ENCODE results near the gene CLBA1. TPM values are rescaled to one million over a fixed set of nuclear protein-coding genes. Genes with fewer than 3 reads are reported as not detected.
"Not testable (repeated sequence)": the region's sequence is repeated elsewhere in the genome, so short reads cannot be mapped to it uniquely, and the experiment has no call there.

CLBA1 gene
- polyA plus RNA-seq, 4 donors: 22.6 to 30.7 (median 25.1) TPM

GRCh38 chr14:105020815-105021655 lies 35.4 kb downstream of the CLBA1 start, which contains the start of gene CDCA4:
CDCA4 (minus strand) TSS chr14:105021083; CDS start chr14:105011929, 9,154 bp downstream.
- DNase-seq (ENCODE audit: low read depth in 4 of 4, low spot score in 3 of 4): peak; percentile 91 to 96 (median 94)

DNA sequence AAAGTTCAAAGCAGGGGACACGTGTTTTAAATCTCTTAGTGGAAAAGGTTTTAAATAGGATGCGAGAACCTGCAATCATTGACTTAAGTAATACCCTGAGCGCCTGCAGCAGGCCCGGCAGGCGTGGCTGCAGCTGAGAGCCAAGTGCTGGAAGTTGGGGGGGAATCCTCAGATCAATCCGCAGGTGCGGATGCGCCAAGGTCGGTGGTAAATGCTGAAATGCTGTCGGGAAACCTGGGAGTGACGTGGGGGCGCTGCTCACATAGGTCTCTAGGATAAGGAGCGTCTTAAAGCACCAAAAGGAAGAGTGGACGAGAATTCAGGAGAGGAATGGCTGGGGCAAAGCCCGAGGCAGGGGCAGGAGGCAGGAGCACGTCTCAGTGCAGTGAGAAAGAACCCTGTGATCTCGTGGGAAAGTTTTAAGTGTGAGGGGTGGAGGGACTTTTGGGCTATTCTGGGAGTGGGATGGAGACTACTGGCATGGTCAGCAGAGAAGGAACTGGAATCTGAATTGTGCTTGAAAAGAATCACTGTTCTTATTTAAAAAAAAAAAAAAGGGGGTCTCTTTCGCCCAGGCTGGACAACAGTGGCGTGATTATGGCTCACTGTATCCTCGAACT lies 36.2 kb downstream of the CLBA1 start:
- peak in 3 of 4 donors; percentile 41 to 47 (median 44) for DNase-seq (ENCODE audit: low read depth in 4 of 4, low spot score in 3 of 4)

- no peak for DNase-seq (ENCODE audit: low read depth in 4 of 4, low spot score in 3 of 4)
Observed at GRCh38 chr14:105022276-105022670, 36.7 kb downstream of the CLBA1 start.

DNA sequence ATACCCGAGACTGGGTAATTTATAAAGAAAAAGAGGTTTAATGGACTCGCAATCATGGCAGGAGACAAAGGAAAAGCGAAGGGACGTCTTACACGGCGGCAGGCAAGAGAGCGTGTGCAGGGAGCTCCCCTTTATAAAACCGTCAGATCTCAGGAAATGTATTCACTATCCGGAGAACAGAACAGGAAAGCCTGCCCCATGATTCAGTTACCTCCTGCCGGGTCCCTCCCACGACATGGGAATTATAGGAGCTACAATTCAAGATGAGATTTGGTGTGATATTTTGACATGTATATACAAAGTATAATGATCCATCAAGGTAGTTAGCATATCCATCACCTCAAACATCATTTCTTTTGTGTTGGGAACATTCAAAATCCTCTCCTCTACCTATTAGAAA lies 37.6 kb downstream of the CLBA1 start:
- DNase-seq (ENCODE audit: low read depth in 4 of 4, low spot score in 3 of 4): no peak

DNA sequence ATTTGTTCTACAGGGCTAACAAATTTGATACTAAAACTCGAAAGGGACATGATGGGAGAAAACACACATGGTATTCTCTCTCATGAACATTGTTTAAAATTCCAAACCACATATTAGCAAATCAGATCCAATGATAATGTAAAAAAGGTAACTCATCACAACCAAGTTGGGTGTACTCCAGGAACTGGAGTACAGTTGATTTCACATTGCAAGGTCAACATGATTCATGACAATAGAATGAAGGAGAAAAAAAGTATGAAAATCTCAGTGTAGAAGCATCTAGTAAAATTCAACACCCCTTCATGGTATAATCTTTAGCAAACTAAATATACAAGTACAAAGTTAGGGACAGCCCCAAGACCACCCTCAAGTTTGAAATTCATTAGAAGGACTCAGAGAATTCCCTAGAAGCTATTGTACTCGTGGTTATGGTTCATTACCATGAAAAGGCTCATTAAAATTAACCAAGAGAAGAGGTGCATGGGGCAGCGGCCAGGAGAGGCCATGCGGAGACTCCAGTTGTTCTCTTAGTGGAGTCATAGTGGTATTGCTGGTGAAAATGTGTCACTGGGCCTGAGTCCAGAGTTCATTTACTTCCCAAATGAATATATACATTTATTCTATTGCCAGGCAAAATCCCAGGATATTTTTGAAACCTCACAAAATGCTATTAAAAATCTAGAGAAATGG lies 38.3 kb downstream of the CLBA1 start:
- no peak for DNase-seq (ENCODE audit: low read depth in 4 of 4, low spot score in 3 of 4)

GRCh38 chr14:105025429-105025828 lies 39.8 kb downstream of the CLBA1 start:
- DNase-seq (ENCODE audit: low read depth in 4 of 4, low spot score in 3 of 4): no peak

- DNase-seq (ENCODE audit: low read depth in 4 of 4, low spot score in 3 of 4): no peak
Observed at GRCh38 chr14:105026033-105026785, 40.6 kb downstream of the CLBA1 start.

DNA sequence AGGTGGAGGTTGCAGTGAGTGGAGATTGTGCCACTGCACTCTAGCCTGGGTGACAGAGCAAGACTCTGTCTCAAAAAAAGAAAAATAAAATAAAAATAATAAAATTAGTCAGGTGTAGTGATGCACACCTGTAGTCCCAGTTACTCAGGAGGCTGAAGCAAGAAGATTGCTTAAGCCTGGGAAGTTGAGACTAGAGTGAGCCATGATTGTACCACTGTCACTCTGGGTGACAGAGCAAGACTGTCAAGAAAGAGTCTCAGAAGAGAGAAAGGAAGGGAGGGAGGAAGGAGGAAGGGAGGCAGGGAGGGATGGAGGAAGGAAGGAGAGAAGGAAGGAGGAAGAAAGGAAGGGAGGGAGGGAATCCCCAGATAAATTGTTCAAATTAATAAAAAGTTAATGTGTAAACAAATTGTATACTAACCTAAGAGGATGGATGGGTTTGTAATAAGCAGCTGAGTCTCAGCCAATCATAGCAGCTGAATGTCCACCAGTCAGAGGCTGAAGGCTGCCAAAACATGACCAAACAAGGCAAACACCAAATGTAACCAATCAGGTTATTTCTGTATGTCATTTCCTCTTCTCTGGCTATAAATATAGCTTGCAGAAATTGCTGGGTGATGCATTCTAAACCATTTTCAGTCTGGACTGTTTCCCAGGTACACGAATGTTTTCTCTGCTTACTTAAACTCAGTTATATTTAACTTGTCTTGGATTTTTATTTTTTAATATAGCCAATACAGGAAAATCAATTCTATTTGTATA lies 41.4 kb downstream of the CLBA1 start:
- DNase-seq (ENCODE audit: low read depth in 4 of 4, low spot score in 3 of 4): no peak

- not testable (repeated sequence) for DNase-seq (ENCODE audit: low read depth in 4 of 4, low spot score in 3 of 4)
Observed at GRCh38 chr14:105027718-105028117, 42.1 kb downstream of the CLBA1 start.

DNA sequence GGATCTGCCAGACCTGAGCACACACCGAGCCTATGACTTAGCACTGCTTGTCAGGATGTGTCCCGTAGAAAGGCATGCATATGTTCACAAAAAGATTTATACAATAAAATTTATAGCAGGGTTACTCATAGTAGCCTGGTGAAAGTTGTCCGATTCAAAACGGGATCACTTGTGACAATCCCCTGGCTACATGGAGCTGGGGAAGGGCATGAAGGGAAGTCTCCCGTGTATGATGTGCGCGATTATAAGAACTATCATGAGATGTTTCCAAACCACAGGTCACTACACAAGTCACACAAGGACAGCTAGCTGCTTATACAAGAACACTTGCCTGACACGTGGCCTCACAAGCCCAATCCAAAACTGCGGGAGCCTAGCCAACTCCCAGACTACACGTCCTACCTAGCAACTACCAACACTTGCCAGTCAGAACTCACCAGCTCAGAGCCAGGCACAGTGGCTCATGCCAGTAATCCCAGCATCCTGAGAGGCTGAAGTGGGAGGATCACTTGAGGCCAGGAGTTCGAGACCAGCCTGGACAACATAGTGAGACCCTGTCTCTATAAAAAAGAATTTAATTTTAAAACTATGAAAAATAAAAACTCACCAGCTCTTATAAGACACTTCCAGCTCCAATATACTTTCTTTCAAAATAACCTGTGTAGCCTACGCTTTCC lies 42.8 kb downstream of the CLBA1 start:
- DNase-seq (ENCODE audit: low read depth in 4 of 4, low spot score in 3 of 4): no peak

- no peak for DNase-seq (ENCODE audit: low read depth in 4 of 4, low spot score in 3 of 4)
Observed at GRCh38 chr14:105029402-105029801, 43.8 kb downstream of the CLBA1 start.

DNA sequence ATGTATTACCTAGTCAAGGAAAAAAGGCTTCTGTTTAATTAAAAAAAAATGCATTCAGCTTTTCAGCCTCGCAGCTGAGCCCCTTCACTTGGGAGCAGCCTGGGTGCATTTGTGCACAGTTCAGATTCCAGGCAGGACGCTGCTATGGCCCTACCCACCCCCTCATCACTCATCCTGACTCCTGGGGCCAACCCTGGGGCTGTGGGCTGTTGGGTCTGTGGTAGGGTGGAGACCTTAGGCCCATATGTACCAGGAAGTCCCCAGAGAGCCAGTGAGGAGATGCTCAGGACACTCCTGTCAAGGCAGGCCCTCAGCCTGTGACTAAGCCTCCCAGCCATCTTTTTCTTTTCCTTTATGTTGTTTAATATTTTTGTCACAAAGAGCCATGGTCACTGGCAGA lies 44.6 kb downstream of the CLBA1 start:
- no peak for DNase-seq (ENCODE audit: low read depth in 4 of 4, low spot score in 3 of 4)

DNA sequence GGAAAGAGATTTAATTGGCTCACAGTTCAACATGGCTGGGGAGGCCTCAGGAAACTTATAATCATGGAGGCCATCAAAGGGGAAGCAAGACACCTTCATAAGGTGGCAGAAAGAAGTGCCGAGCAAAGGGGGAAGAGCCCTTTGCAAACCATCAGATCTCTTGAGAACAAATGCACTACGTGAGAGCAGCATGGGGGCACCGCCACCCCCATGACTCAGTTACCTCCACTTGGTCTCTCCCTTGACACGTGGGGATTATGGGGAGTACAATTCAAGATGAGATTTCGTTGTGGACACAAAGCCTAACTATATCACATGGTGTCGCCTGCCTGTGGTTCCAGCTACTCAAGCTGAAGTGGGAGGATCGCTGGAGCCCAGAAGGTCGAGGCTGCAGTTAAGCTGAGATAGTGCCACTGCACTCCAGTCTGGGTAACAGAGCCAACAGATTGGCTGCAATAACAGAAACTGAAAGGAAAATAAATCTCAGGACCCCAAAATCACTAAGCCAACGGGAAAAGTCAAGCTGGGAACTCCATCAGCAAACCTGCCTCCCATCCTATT lies 45.3 kb downstream of the CLBA1 start:
- no peak for DNase-seq (ENCODE audit: low read depth in 4 of 4, low spot score in 3 of 4)

DNA sequence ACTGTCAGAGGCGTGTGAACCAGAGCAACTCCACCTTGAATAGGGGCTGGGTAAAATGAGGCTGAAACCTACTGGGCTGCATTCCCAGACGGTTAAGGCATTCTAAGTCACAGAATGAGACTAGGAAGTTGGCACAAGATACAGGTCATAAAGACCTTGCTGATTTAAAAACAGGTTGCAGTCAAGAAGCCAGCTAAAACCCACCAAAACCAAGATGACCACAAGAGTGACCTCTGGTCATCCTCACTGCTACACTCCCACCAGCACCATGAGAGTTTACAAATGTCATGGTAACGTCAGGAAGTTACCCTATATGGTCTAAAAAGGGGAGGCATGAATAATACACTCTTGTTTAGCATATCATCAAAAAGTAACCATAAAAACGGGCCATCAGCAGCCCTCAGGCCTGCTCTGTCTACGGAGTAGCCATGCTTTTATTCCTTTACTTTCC lies 46.9 kb downstream of the CLBA1 start:
- not testable (repeated sequence) for DNase-seq (ENCODE audit: low read depth in 4 of 4, low spot score in 3 of 4)

DNA sequence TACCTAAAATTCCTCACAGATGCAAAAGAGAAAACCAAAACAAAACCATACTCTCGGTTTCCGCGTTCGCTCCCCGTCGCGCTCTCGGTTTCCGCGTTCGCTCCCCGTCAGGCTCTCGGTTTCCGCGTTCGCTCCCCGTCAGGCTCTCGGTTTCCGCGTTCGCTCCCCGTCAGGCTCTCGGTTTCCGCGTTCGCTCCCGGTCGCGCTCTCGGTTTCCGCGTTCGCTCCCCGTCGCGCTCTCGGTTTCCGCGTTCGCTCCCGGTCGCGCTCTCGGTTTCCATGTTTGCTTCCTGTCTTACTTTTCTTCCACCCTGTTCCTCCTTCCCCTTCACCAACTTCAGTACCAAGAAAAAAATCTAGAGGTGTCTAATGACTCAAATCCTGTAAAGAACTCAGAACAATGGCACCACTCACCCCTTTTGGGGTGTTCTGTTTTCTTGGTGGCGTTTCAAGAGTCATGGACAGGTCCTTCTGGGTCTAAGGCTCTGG lies 47.9 kb downstream of the CLBA1 start:
- DNase-seq (ENCODE audit: low read depth in 4 of 4, low spot score in 3 of 4): not testable (repeated sequence)

GRCh38 chr14:105034315-105035039 lies 48.9 kb downstream of the CLBA1 start:
- no peak for DNase-seq (ENCODE audit: low read depth in 4 of 4, low spot score in 3 of 4)

GRCh38 chr14:105035616-105036015 lies 50.0 kb downstream of the CLBA1 start:
- not testable (repeated sequence) for DNase-seq (ENCODE audit: low read depth in 4 of 4, low spot score in 3 of 4)

All from right renal pelvis (tissue), 4 donors.